Measurements from ENCODE around the gene PDE1C.
"Not testable (repeated sequence)": the region's sequence is repeated elsewhere in the genome, so short reads cannot be mapped to it uniquely, and the experiment has no call there.

PDE1C gene

DNA sequence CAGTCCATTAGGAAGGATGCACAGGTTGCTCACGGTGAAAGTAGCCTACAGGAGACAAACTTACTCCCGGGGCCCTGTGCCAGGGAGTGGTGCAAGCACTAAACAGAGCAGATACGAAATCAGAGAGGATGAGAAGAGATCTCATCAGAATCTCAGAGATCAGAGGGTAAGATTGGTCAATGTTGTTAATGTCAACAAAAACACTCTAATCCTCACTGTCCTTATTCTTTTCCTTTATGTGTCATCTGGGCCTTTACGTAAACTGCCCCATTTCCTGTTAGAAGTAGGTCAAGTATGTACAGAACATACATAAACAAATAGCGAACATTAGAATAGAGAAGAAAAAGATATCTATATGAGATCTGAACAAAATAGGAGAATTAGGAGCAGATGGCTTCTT is 220.1 kb downstream of the PDE1C start:
- DNase-seq (ENCODE audit: low read depth) = no peak

DNA sequence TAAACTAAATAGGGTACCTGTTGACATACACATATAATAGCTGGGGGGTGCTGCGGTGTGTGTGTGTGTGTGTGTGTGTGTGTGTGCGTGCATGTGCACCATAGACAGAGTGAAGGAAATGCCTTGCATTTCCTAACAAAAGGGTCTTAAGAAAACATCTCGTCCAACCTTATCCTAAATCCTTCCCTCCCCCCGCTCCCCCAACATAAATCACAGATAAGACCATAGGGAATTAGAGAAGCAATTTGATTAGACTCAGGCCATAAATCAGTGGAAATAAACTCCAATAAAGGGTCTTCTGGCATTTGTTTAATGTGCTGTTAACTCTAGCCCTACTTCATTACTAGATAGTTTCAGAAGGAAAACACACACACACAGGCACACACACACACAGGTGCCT is 234.7 kb downstream of the PDE1C start:
- no peak for DNase-seq (ENCODE audit: low read depth)

DNA sequence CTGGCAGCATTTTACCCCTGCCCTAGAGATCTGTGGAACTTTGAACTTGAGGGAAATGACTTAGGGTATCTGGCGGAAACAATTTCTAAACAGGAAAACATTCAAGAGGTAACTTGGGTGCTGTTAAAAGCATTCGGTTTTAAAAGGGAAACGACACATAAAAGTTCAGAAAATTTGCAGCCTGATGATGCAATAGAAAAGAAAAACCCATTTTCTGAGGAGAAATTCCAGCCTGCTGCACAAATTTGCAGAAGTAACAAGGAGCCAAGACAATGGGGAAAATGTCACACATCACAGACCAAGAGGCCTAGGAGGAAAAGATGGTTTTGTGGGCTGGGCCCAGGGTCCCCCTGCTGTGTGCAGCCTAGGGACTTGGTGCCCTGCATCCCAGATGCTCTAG is 236.6 kb downstream of the PDE1C start:
- not testable (repeated sequence) for DNase-seq (ENCODE audit: low read depth)

DNA sequence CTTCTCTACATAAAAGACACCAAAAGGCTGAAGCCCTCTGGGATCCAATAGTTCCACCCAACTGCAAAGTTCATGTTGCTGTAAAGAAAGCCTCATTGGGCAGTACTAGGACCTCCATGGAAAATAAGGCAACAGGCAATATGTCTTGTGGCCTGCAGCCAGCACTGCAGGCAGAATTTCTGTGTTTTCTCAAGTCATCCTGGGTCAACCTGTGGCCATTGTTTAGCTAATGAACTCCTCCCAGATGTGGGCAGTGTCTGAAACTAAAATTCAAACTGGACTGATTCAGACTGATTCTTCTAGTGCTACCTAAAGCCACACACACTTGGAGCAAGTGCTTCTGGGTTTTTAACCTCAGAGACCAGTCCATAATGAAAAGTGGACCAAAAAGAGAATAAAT is 241.7 kb downstream of the PDE1C start:
- no peak for DNase-seq (ENCODE audit: low read depth)

DNA sequence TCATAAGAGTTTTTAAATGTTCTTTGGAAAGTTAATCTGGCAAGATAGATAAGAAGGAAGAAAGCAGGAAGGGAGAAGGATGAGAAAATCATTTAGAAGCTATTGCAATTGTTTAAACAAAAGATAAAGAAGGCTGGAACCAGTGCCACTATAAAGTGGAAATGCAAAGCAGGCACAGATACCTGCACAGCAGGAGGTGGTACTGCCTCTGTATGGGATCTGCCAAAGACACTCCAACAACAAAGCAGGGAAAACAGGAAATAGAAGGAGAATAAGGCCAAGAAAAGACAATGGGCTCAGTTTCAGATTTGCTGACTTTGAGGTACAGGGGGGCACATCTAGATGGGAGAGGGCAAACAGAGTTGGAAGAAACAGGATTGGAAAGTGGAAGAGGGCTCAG is 244.6 kb downstream of the PDE1C start:
- no peak for DNase-seq (ENCODE audit: low read depth)

DNA sequence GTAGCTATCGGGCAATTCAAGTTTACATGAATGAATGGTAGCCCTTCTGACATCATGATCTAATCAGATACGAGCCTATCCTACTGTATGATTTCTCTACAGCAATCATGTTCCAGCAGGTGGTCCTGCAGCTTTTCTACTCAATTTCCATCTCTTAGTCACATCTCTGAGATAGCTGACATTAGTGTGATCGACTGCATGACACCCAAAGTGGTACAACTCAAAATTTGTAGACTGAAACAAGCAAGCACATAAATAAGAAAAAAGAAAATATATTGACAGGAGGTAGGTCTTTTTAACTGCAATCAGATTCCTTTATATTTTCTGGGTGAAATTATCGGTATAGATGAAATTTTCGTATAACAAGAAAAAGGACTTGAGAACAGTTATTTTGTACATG is 251.2 kb downstream of the PDE1C start:
- no peak for DNase-seq (ENCODE audit: low read depth)

DNA sequence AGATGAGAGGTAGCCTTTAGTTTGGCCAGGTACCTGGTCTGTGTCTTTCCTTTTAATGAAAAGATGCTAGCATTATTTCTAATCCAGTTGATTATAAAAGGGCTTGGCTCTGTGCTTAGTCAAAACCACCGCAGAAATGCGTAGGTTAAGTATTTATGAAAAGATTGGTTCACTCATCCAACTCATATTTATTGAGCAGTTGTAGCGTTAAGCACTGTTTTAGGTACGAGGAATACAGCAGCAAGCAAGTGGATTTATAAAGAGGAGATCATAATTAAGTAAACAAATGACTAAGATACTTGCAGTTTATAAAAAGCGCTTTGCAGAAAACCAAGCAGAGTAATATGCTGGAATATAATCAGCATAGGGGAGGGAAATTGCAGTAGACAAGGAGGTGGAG is 253.4 kb downstream of the PDE1C start:
- no peak for DNase-seq (ENCODE audit: low read depth)

DNA sequence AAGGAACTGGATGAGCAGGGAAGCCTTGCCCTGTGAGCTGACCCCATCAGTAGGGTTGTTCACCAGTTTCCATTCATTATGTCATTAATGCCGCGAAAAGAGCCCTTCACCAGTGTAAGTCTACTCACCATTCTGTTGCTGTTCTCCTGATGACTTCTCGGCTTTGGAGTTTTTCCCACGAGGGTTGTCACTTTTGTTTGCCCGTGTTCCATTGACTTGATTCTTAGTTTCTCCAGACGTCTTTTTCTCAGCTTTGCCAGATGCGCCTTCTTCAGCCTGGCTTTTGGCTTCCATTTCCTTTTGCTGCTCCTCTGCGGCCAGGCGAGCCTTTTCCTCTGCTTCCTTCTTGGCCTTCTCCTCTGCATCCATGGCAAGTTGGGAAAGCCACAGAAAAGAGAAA is 254.4 kb downstream of the PDE1C start:
- no peak for DNase-seq (ENCODE audit: low read depth)

DNA sequence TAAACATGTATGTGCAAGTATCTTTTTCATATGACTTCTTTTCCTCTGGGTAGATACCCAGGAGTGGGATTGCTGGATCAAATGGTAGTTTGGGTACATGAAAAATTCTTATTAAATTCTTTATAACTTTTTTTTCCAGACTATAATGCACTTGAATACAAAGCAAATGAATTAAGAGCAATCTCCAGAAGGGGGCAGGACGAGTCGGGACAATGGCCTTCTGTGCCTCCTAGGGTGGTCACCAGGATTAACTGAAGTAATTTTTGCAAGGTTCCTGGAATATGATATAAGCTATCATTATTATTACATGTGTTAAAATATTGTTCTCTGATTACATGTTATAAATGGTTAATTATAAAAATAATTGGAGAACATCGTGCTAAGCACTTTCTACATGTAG is 256.0 kb downstream of the PDE1C start:
- no peak for DNase-seq (ENCODE audit: low read depth)

DNA sequence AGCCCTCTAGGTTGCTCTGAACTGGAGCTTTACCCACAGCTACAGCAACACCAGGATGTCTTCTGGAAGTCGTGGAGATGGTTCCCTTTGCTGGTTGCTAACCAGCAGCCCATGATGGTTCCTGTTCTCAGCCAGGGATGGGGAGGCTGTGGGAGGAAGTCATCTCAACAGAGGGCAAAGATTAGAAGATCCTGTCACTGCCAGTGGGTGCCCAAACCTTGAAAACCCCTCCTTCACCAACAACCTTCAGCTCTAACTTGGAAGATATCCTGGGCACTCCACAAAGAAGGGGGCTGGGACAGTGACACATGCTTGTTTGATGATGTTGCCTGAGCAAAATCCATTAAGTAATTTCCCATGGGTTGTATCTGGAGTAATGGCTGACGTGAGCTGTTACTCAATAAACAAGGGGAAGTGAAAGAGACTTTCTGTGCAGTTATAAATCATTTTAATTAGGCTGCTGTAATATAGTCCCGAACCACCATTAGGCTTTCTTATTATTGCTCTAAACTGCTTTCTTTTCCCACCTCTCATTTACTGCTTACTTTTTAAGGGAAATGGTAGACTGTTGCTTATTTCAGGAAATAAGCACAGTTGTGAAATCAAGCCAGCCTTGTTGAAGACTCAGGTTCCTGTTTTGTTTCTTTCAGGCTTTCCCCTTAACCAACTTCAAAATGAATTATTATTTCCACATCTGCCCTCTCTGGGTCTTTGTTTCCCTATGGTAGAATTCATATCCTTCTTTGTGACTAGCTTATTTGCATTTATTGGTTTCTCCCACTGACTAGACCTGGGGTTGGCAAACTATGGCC is 258.4 kb downstream of the PDE1C start:
- DNase-seq (ENCODE audit: low read depth) = no peak

DNA sequence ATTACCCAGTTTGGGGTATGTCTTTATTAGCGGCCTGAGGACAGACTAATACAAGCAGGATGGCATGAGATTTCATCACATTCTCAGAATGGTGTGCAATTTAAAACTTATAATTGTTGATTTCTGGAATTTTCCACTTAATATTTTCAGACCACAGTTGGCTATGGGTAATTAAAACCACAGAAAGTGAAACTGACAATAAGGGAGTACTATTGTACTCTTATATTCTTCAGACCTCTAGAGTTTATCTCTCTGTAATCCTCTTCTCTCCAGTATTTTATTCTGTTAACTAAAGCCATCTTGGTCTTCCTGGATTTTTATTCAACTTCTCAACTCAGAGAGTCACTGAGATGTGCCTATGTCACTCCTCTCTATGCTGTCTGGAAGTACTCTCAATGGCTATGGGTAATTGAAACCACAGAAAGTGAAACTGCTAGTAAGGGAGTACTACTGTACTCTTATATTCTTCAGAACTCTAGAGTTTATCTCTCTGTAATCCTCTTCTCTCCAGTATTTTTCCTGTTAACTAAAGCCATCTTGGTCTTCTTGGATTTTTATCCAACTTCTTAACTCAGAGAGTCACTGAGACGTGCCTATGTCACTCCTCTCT is 264.9 kb downstream of the PDE1C start:
- DNase-seq (ENCODE audit: low read depth) = no peak

DNA sequence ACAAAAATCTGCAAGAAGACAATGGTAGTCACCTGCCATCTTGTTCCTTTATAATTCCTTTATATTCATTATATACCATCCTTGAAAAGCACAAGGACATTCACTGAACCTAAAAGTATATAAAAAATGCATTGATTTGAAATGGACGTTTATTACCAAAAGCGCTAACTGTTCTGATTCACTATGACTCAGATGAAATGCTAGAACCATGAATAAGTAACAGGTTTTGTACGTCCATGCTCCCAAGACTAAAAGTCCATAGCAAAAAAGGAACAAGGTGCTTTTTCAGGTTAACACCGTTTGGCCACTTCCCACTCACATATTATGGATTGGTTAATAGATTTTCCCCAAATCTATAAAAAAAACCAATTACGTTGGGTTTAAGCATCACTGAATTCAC is 273.8 kb downstream of the PDE1C start:
- no peak for DNase-seq (ENCODE audit: low read depth)

DNA sequence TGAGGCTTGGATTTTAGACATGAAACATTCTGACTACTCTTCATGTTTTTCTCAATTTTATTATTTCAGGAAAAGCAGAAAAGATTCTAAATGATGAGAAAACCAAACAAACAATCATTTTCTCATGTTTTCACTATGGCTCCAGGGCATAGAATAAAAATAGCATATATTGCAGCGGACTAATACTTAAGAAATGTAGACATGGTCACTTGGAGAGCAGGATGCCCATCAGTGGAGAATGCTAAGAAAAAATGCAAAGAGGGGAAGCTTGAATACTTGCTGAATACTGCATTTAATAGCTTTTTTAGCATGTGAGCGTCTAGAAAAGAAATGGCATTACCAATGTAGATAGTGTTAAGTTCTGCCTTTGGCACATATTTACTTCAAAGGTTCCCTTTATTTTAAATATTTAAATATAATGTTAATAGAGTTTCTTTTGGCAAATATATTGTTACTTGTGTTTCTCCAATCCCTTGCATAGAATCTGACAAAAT is 275.3 kb downstream of the PDE1C start:
- no peak for DNase-seq (ENCODE audit: low read depth)

DNA sequence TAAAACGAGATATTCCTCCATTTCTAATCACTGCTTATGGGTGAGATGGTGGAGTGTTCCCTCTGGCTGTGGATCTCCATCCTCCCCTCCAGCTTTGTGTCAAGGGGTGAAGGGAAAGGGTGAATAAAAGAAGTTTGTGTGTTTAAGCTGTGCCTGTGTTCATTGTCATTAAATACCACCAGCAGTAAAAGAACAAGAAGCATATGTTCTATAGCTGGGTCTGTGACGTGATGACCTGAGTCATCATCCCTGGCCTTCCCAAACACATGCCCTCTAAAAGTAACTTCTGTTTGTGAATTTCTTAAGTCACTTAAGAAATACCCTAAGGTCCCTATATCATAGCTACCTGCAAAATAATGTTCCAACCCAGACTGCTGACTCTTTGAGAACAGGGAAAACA is 278.3 kb downstream of the PDE1C start:
- DNase-seq (ENCODE audit: low read depth) = no peak

DNA sequence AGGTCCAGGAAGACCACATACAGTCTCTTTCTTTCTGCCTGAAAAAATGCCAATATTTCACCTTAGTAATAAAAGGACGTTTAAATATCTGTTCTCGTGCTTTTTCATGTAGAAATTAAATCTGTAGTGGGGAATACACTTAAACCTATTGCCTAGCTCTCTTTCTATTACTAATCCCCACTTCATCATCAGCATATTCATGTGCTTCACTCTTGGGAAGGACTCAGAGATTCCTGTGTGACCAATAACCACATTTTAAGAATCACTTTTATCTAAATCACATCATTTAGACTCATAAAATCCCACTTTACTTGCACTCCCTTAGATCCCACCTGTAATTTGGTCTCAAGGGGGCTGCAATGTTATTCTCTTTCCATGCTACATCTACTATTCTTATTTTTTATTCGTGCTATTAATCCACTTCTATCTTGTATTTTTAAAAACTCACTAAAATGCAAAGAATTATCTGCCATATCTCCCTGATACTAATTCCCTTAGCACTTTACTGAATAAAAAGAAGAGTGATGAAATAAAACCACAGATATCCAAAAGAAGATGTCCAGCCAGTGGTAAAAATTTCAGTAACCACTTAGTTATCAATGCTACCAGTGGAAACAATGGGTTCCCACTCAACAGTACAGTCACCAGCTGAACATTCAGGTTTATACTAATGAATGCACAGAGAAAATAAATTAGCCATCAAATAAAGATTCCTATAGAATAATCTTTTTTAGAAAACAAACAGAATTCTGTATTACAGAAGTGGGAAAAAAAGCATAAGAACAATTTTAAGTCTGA is 281.1 kb downstream of the PDE1C start:
- DNase-seq (ENCODE audit: low read depth) = no peak

DNA sequence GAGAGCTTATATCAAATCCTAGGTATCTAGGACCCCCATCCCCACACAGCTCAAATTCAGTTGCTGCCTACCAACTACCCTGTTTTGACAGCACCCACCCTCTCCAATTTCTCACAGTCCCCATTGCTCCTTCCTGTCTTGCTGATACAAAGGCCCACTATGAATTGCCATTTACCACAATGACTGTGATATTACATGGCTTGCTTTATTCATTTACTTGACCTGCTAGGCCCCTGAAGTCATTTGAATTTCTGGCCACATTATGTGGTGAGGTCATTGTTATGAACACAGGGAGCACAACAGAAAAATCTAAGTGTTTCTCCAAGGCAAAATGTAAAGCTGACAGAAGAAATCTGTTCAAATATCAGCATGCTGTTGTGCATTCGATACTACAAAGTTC is 281.8 kb downstream of the PDE1C start:
- no peak for DNase-seq (ENCODE audit: low read depth)

DNA sequence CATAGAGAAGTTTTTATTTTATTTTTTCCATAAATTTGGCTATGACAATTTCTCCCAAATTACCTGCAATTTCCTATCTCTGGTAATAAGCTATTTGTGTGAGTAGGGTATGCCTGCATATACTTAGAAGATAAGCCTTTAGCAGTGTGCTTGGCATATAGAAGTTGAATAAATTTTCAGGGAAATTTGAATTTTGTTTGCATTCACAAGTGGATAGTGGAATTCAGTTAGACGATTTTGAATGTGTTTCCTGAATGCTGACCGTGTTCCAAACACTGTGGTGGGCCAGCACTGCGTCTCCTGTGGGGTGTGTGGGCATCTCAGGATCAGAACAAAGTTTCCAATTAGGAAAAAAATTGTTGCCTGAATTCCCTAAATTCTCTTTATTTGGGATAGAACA is 283.9 kb downstream of the PDE1C start:
- DNase-seq (ENCODE audit: low read depth) = no peak

DNA sequence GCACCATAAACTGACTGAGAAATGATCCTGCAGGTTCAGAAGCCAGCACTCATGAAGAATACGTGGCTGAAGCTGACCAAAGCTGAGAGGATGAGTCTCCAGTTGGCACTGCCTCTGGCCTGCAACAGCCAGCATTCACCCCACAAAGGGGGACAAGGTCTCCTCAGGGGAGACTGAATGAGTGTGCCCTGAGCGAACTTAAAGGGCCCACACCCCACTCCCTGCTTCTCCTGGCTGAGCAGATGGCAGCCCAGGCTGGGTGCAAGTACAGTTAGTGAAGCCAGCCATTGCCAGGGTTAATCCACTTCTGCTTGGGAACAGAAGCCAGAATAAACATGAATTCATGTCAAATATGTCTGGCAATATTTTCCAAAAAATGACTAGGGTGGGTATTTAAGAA is 285.1 kb downstream of the PDE1C start:
- no peak for DNase-seq (ENCODE audit: low read depth)

DNA sequence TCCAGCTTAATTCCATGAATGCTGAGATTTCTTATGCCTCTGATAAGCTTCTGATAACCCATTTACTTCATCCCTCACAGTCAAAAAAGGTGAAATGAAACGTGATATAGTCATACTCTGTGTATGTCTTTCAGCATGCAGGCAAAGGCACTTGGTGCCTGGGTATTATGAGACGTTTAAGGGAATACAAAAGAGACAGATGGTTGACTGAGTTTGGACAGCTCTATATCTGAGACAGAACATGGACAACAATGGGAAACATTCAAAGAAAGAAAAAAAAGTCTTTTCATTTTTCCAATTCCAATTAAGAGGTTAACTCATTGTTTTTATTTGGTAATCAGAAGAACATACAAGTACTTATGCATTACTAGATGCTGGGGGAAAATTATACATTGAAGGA is 287.0 kb downstream of the PDE1C start:
- no peak for DNase-seq (ENCODE audit: low read depth)

DNA sequence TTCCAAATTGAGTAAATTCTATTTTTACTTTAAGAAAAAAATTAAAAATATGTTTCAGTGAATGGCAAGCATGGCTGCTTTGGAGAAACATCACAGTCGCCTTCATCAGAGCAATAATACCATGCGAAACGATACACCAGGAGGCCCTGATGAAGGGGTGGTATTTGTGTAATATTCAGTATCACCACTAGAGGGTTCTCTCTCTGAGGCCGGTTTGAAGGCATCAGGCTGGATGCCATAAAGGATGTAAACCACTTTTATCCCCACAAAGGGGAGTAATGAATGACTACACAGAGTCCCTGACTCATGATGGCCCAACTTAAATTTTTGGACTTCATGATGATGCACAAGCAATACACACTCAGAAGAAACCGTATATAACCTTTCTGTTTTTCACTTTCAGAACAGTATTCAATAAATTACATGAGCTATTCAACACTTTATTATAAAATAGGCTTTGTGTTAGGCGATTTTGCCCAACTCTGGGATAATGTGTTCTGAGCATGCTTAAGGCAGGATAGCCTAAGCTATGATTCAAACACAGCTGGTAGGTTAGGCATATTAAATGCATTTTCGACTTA is 287.7 kb downstream of the PDE1C start:
- no peak for DNase-seq (ENCODE audit: low read depth)

DNA sequence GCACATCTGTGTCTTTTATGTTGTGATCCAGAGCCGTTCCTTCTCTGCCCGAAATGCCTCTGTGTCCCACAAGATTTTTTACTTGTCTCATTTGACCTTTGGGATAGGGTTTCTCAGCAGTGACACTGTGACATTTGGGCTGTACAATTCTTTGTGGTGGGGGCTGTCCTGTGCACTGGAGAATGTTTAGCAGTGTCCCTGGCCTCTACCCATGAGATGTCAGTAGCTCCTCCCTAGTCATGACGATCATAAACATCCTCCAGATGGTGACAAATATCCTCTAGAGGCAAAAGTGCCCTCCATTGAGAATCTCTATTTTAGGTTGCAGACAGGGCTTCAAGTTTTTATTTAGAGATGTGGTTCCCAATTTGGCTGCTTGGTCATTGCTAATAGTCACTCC is 291.9 kb downstream of the PDE1C start:
- DNase-seq (ENCODE audit: low read depth) = no peak

DNA sequence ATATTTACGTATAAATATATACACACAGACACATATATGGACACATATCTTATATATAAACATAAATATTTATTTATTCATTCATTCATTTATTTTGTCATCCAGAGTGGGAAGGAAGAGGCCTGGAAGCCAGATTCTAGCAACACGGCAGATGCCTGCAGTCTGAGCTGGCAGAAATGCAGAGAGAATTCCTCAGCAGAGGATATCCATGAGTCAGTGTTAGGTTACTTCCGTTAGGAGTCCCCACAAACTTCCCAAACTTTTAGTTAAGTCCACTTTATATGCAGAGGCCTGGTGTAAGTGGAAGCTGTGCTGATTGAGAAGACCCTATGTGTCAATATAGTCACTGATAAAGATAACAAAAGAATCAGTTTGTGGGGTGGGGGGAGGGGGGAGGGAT is 293.6 kb downstream of the PDE1C start:
- no peak for DNase-seq (ENCODE audit: low read depth)

DNA sequence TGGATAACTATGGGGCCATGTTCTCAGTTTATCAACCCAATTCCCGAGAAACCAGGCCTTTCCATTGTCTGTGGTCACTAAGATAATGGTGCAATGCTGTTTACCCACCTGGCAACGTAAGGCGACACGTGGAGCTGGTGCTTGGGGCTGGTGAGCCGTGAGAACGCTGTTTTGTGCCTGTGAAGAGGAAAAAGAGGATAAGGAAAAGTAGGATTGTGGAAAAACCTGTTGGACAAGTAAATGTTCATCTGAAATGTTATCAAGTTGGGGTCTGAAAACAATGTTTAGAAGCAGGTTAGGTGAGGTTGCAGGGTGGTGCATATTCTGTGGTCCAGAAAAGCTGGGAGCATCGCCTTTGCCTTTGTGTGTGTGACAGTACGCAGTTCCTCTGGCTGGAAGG is 294.7 kb downstream of the PDE1C start:
- DNase-seq (ENCODE audit: low read depth) = no peak

Data from activated T-cell treated with anti-CD3 and anti-CD28 coated beads for 48 hours (primary cell).